T-helper 1 cell treated with Interleukin-12 subunit alpha and Interleukin-12 subunit beta and Interleukin-4 antibody, amounts not matched to agents 30 μg/mL and 1 μg/mL, for 36 hours (primary cell): ENCODE results near the gene CYB5D1.

Experiments used
- H3K27ac Mint-ChIP-seq: one replicate; pipeline ENCODE4 v1.8.0; 2021; ENCODE audit warnings: mild to moderate bottlenecking, mixed read lengths
- H3K27me3 Mint-ChIP-seq: one replicate; pipeline ENCODE4 v1.8.0; 2021; ENCODE audit warnings: low read depth, mixed read lengths
- H3K36me3 Mint-ChIP-seq: one replicate; pipeline ENCODE4 v1.8.0; 2021; ENCODE audit warnings: low read depth, mixed read lengths
- H3K4me1 Mint-ChIP-seq: one replicate; pipeline ENCODE4 v1.8.0; 2021; ENCODE audit warnings: low read depth, mixed read lengths
- H3K4me3 Mint-ChIP-seq: one replicate; pipeline ENCODE4 v1.8.0; 2021; ENCODE audit warnings: mild to moderate bottlenecking, moderate library complexity, mixed read lengths
- H3K9me3 Mint-ChIP-seq: one replicate; pipeline ENCODE4 v1.8.0; 2021; ENCODE audit warnings: mixed read lengths

Gene CYB5D1

DNA sequence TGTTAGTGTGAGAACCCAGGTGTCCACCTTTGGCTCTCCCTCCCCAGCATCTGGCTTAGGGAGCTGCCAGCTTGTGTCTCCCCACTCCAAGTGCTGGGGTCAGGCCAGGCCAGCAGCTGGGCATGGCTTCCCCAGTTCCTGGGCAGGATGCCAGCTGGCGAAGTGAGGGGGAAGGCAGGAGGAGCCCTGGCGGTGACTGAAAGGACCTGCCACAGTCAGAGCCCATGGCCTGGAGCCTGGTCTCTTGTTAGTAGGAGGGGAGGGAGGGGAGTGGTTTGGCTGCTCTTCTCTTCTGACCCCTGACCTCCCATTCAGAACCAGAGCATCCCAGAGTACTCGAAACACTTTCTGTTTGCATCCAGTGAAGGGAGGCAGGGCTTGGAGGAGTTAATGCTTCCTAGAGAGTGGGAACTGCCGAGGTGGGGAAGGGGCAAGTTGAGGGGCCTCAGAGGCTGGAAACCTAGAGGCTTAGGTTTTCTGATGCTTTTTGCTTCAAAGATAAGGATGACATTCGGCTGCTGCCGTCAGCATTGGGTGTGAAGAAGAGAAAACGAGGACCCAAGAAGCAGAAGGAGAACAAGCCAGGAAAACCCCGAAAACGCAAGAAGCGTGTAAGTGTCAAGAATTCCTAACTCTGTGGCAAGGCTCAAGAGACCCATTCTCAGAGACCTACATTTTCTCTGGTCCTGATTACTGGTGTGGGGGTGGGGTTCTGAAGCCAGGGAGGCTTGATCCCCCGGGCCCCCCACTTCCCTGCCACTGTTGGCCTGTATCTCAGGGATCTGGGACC, 31.6 kb downstream of the CYB5D1 start:
- H3K9me3 Mint-ChIP-seq = no peaks in the 10 kb centered on the region
- peaks cover 19% of the 10 kb centered on the region for H3K36me3 Mint-ChIP-seq
- H3K27me3 Mint-ChIP-seq = no peaks in the 10 kb centered on the region
- no peak overlapping the region for H3K4me3 Mint-ChIP-seq
- no peak overlapping the region for H3K27ac Mint-ChIP-seq
- H3K4me1 Mint-ChIP-seq = peaks cover 9% of the 10 kb centered on the region

DNA sequence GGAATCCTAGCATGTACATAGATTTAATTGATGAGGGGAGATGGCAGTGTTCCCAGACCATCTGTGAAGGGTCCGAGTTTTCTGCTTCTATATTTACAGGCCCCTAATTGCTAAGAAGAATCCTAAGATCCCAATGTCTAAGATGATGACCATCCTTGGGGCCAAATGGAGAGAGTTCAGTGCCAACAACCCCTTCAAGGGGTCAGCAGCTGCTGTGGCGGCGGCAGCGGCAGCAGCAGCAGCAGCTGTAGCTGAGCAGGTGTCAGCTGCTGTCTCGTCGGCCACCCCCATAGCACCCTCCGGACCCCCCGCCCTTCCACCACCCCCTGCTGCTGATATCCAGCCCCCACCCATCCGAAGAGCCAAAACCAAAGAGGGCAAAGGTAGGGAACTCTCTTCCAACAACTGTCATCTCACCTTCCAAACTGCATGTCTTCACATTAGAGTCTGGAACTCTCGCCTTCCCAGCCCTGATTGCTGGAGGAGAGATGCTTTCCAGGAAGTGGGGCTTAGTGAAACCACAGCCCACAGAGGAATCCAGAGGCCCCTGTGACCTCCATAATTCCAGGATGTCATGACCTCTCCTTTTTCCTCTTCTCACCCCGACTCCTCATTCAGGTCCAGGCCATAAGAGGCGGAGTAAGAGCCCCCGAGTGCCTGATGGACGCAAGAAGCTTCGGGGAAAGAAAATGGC, 35.5 kb downstream of the CYB5D1 start:
- H3K36me3 Mint-ChIP-seq = peaks cover 45% of the 10 kb centered on the region
- no peaks in the 10 kb centered on the region for H3K9me3 Mint-ChIP-seq
- no peaks in the 10 kb centered on the region for H3K27me3 Mint-ChIP-seq
- H3K27ac Mint-ChIP-seq = no peak overlapping the region
- H3K4me3 Mint-ChIP-seq = no peak overlapping the region
- peaks cover 12% of the 10 kb centered on the region for H3K4me1 Mint-ChIP-seq

DNA sequence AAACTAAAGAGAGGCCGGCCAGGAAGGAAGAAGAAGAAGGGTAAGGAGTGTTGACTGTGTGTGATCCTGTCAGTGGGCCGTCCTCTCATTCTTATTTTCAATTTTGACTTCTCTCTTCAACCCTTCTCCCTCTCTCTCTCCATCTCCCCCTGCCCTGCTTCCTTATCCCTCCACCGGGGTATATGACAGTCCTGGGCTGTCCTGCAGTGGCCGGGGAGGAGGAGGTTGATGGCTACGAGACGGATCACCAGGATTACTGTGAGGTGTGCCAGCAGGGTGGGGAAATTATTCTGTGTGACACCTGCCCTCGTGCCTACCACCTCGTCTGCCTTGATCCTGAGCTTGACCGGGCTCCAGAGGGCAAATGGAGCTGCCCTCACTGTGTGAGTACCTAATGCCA, 36.4 kb downstream of the CYB5D1 start:
- Mint-ChIP-seq H3K27ac (no peak overlapping the region), H3K4me1 (peaks cover 11% of the 10 kb centered on the region), H3K4me3 (no peak overlapping the region), H3K36me3 (peaks cover 50% of the 10 kb centered on the region), H3K9me3 (no peaks in the 10 kb centered on the region), H3K27me3 (no peaks in the 10 kb centered on the region)

DNA sequence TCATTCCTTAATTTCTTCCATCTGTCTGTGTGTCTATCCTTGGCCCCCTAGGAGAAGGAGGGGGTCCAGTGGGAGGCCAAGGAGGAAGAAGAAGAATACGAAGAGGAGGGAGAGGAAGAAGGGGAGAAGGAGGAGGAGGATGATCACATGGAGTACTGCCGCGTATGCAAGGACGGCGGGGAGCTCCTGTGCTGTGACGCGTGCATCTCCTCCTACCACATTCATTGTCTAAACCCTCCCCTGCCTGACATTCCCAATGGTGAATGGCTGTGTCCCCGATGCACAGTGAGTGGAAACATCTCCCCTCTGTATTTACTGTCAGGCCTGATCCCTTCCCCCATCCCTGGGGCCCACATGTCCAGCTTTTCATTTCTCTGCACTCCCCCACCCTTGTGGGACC, 37.1 kb downstream of the CYB5D1 start:
- no peaks in the 10 kb centered on the region for H3K9me3 Mint-ChIP-seq
- H3K27ac Mint-ChIP-seq = no peak overlapping the region
- peaks cover 8% of the 10 kb centered on the region for H3K4me1 Mint-ChIP-seq
- no peak overlapping the region for H3K4me3 Mint-ChIP-seq
- peaks cover 55% of the 10 kb centered on the region for H3K36me3 Mint-ChIP-seq
- no peaks in the 10 kb centered on the region for H3K27me3 Mint-ChIP-seq

DNA sequence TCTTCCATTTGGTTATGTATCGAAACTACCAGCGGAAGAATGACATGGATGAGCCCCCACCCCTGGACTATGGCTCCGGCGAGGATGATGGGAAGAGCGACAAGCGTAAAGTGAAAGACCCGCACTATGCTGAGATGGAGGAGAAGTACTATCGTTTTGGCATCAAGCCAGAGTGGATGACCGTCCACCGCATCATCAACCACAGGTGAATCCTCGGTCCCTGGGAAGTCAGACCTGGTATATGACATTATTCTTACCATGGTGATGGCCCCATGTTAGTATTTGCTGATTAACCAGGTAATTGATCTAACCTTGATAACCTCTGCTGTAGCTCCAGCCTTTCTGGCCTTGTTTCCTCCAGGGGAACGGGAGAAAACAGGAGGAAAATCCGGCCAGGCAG, 39.3 kb downstream of the CYB5D1 start:
- no peak overlapping the region for H3K4me3 Mint-ChIP-seq
- H3K27ac Mint-ChIP-seq = no peak overlapping the region
- peaks cover 64% of the 10 kb centered on the region for H3K36me3 Mint-ChIP-seq
- H3K27me3 Mint-ChIP-seq = no peaks in the 10 kb centered on the region
- peaks cover 4% of the 10 kb centered on the region for H3K4me1 Mint-ChIP-seq
- no peaks in the 10 kb centered on the region for H3K9me3 Mint-ChIP-seq

DNA sequence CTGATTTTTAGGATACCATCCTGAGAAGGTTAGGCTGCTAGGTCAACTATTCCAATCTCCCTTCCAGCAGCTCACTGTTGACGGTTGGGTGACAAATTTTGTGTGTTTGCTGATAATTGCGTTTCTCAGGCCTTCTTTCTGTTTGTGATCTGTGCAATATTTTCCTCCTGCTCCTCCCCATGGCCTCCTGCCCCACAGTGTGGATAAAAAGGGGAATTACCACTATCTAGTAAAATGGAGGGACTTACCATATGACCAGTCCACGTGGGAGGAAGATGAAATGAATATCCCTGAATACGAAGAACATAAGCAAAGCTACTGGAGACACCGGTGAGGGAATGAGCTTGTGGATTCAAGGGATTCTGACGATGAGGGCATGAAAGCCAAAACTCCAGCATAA, 40.0 kb downstream of the CYB5D1 start:
- Mint-ChIP-seq H3K27me3 (no peaks in the 10 kb centered on the region), H3K4me3 (no peak overlapping the region), H3K9me3 (no peaks in the 10 kb centered on the region), H3K36me3 (peaks cover 67% of the 10 kb centered on the region), H3K27ac (no peak overlapping the region), H3K4me1 (peaks cover 3% of the 10 kb centered on the region)

DNA sequence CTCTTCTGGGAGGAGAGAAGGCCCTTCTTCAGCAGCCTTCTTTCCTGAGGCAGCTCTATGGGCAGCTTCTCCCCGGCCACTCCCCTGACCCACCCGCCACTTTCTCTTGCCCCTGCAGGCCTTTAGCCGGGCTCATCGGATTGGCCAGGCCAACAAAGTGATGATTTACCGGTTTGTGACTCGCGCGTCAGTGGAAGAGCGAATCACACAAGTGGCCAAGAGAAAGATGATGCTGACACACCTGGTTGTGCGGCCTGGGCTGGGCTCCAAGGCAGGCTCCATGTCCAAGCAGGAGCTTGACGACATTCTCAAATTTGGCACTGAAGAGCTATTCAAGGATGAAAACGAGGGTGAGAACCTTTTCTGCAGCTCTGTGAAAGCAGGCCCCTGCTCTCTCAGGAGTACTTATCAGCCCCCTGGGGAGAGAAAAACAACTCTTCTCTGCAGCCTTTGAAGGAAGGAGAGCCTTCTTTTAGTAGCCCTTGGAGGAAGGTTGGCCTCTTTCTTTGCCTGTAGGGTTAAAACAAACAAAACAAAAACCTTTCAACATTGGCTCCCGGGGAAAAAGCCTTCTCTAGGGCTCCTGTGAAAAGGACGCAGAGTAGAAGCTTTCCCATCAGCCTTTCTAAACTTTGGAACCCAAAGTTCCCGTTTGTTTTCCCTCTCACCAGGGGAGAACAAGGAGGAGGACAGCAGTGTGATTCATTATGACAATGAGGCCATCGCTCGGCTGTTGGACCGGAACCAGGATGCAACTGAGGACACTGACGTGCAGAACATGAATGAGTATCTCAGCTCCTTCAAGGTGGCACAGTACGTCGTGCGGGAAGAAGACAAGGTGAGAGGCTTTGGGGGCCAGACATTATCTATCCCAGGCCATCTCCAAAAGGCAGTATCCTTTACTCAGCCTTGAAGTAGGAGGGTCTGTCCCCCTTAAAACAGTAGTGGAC, 45.6 kb downstream of the CYB5D1 start:
- Mint-ChIP-seq H3K27ac (no peak overlapping the region), H3K4me3 (no peak overlapping the region), H3K9me3 (no peaks in the 10 kb centered on the region), H3K36me3 (peaks cover 72% of the 10 kb centered on the region), H3K4me1 (no peaks in the 10 kb centered on the region), H3K27me3 (no peaks in the 10 kb centered on the region)

DNA sequence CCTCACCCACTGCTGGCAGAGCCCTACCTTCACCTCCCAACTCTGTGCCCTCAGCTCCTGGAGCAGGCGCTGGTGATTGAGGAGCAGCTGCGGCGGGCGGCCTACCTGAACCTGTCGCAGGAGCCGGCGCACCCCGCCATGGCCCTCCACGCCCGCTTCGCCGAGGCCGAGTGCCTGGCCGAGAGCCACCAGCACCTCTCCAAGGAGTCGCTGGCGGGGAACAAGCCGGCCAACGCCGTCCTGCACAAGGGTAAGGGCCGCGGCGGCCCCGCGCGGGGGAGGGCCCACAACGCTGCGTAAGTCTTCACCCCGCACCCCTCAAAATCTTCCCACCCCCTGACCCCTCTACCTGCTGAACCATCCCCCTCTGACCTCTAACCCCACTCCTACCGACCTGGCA, 51.3 kb downstream of the CYB5D1 start:
- no peaks in the 10 kb centered on the region for H3K9me3 Mint-ChIP-seq
- H3K27ac Mint-ChIP-seq = no peak overlapping the region
- H3K36me3 Mint-ChIP-seq = peaks cover 52% of the 10 kb centered on the region
- peaks cover 7% of the 10 kb centered on the region for H3K4me1 Mint-ChIP-seq
- no peaks in the 10 kb centered on the region for H3K27me3 Mint-ChIP-seq
- H3K4me3 Mint-ChIP-seq = no peak overlapping the region

DNA sequence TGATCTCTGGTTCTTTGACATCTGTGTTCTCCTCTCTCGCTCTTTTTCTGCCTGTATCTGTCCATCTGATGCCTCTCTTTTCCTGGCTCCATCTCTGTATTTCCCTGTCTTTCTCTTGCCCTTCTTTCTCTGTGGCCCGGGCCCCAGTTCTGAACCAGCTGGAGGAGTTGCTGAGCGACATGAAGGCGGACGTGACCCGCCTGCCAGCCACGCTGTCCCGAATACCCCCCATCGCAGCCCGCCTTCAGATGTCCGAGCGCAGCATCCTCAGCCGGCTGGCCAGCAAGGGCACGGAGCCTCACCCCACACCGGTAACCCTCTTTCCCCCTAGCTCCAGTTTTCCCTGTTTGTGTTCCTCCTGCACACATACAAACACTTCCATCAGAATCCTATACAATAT, 52.5 kb downstream of the CYB5D1 start:
- Mint-ChIP-seq H3K4me3 (no peak overlapping the region), H3K36me3 (peaks cover 40% of the 10 kb centered on the region), H3K9me3 (no peaks in the 10 kb centered on the region)

DNA sequence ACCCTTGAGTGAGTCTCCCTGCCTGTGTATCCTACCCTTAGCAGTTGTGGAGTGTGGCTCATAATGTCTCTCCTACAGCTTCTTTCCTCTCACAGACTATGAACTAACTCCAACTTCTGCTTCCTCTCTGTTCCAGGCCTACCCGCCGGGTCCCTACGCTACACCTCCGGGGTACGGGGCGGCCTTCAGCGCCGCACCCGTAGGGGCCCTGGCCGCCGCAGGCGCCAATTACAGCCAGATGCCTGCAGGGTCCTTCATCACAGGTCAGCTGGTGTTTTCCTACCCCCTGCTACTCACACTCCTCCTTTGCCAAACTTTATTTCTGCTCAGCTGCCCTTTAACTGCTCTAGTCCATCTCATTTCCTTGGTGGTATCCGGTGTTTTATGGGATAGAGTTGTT, 52.9 kb downstream of the CYB5D1 start:
- Mint-ChIP-seq H3K27ac (no peak overlapping the region), H3K36me3 (peaks cover 37% of the 10 kb centered on the region)

More for the DNA sequence above, 52.5 kb downstream of the CYB5D1 start:
- Mint-ChIP-seq H3K4me1 (peaks cover 16% of the 10 kb centered on the region), H3K27ac (no peak overlapping the region), H3K27me3 (no peaks in the 10 kb centered on the region)

DNA sequence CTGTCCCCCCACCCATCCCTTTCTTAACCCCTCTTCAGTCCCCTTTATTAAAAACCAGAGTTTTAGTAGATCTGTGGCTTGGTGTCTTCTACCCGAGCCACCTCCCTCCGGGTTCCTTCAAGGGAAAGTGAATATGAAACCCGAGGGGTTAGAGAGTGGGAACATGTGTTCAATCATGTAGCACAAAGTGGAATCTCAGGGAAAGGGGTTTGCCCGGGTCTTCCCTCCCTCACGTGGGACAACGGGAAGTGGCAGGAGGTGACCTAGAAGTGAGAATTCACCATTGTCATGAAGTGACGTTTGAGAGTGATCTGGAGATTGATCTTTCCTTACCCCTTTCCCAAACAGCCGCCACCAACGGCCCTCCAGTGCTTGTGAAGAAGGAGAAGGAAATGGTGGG, 53.3 kb downstream of the CYB5D1 start:
- H3K4me3 Mint-ChIP-seq = no peak overlapping the region
- peaks cover 37% of the 10 kb centered on the region for H3K36me3 Mint-ChIP-seq
- H3K9me3 Mint-ChIP-seq = no peaks in the 10 kb centered on the region
- H3K27ac Mint-ChIP-seq = no peak overlapping the region
- H3K4me1 Mint-ChIP-seq = peaks cover 18% of the 10 kb centered on the region
- no peaks in the 10 kb centered on the region for H3K27me3 Mint-ChIP-seq

More for the DNA sequence above, 52.9 kb downstream of the CYB5D1 start:
- Mint-ChIP-seq H3K4me3 (no peak overlapping the region), H3K27me3 (no peaks in the 10 kb centered on the region), H3K9me3 (no peaks in the 10 kb centered on the region), H3K4me1 (peaks cover 18% of the 10 kb centered on the region)
